K562 (cell line): ENCODE data around the gene STK4. TPM values are rescaled to one million over a fixed set of nuclear protein-coding genes. Genes with fewer than 3 reads are reported as not detected.
A peak's percentile ranks its signal among the peaks of the same experiment; 100 is the strongest.

ENCODE experiments used
- ATAC-seq: fragments of 200-7000 bp; cut with Tn5 transposase; 3 replicates; pipeline ENCODE4 v1.9.1; 2020; ENCODE audit warnings: moderate library complexity
- BruUV-seq: library from RNA; stranded (reverse); fragments of 400-500 nt; replicated peaks from 2 replicates; lab custom pipeline; 2021; lab: Mats Ljungman, UMichigan
- CTCF ChIA-PET: fragments of 300-600 bp; formaldehyde crosslinking; extraction: SDS; loops from one replicate; lab custom pipeline; 2021; ENCODE audit warnings: low intra/inter-chr PET ratio; lab: Yijun Ruan, JAX
- POLR2A ChIA-PET: fragments of 300-600, 350-650 bp; sonication (Branson Sonifier 250); formaldehyde crosslinking; extraction: SDS; loops from one replicate; lab custom pipeline; 2021; ENCODE audit warnings: antibody characterized with exemption, inconsistent platforms; lab: Yijun Ruan, JAX
- DNase-seq, 4 experiments: peaks; one replicate each; pipeline versions ENCODE4 v3.0.0 to v3.0.0-alpha.2; 2011 to 2018; ENCODE audit warnings: low spot score in 3 of 4, mixed read lengths in 3 of 4; ENCODE audit errors: extremely low read depth in 1 of 4
- FAIRE-seq: peaks from 2 replicates; lab custom pipeline; 2011; peaks lifted over from hg19 to GRCh38; lab: Jason Lieb, UNC
- H2AFZ ChIP-seq: 2 replicates; pipeline ENCODE4 v1.6.0; 2011; ENCODE audit warnings: low read depth, low read length, control low read depth, inconsistent platforms
- H3K27ac ChIP-seq: fragments of 200-600 bp; 3 replicates; pipeline ENCODE4 v1.8.0; 2011; ENCODE audit warnings: low read depth, mild to moderate bottlenecking, control low read depth, inconsistent platforms, low read length, moderate library complexity, mixed read lengths; ENCODE audit errors: extremely low read depth
- H3K27me3 ChIP-seq, 2 experiments: fragments of 300-600 bp in 1 of 2; 2 replicates in 1 of 2; 3 replicates in 1 of 2; pipeline versions ENCODE4 v1.6.0 to v1.8.0; 2011; ENCODE audit warnings: inconsistent platforms in 2 of 2, low read length in 2 of 2, mild to moderate bottlenecking in 1 of 2, mixed read lengths in 1 of 2, moderate library complexity in 1 of 2; ENCODE audit not compliant: control insufficient read depth in 2 of 2, insufficient read depth in 2 of 2
- H3K36me3 ChIP-seq: fragments of 300-600 bp; 3 replicates; pipeline ENCODE4 v1.8.0; 2011; ENCODE audit warnings: mild to moderate bottlenecking, low read length, inconsistent platforms; ENCODE audit not compliant: control insufficient read depth, insufficient read depth
- H3K4me1 ChIP-seq, 2 experiments: fragments of 200-600 bp in 1 of 2; replicated peaks in 1 of 2; 2 replicates in 1 of 2; 3 replicates in 1 of 2; pipeline versions ENCODE4 v1.5.1 to v1.8.0; 2011; ENCODE audit warnings: inconsistent platforms in 2 of 2, low read length in 2 of 2, mild to moderate bottlenecking in 1 of 2, mixed read lengths in 1 of 2, moderate library complexity in 1 of 2; ENCODE audit not compliant: control insufficient read depth in 2 of 2, insufficient read depth in 2 of 2
- H3K4me2 ChIP-seq: 2 replicates; pipeline ENCODE4 v1.6.1; 2011; ENCODE audit warnings: low read length, control low read depth, inconsistent platforms, mixed read lengths; ENCODE audit not compliant: insufficient read depth
- H3K4me3 ChIP-seq: fragments of 200-600 bp; sonication (generic), shearing (Covaris generic); 2 replicates; pipeline ENCODE4 v1.5.1; 2016; ENCODE audit warnings: control low read depth, inconsistent platforms
- H3K79me2 ChIP-seq: fragments of 200-600 bp; 3 replicates; pipeline ENCODE4 v1.8.0; 2011; ENCODE audit warnings: low read length, inconsistent platforms; ENCODE audit not compliant: control insufficient read depth, insufficient read depth
- H3K9ac ChIP-seq, 2 experiments: 2 replicates each; pipeline versions ENCODE4 v1.6.0 to v1.6.1; 2011; ENCODE audit warnings: low read depth in 2 of 2, low read length in 2 of 2, control low read depth in 1 of 2, inconsistent platforms in 1 of 2, mild to moderate bottlenecking in 1 of 2, mixed read lengths in 1 of 2; ENCODE audit not compliant: insufficient read depth in 1 of 2
- H3K9me1 ChIP-seq: one replicate; pipeline ENCODE4 v1.6.0; 2011; ENCODE audit warnings: inconsistent platforms, mild to moderate bottlenecking, low read length, moderate library complexity; ENCODE audit not compliant: control insufficient read depth, insufficient read depth
- H3K9me3 ChIP-seq: replicated peaks from 2 replicates; pipeline ENCODE4 v1.5.1; 2011; ENCODE audit warnings: low read depth, low read length, inconsistent platforms; ENCODE audit not compliant: control insufficient read depth, insufficient read depth
- H4K20me1 ChIP-seq: replicated peaks from 2 replicates; pipeline ENCODE4 v1.6.1; 2011; ENCODE audit warnings: low read length, inconsistent platforms, mixed read lengths; ENCODE audit not compliant: control insufficient read depth, insufficient read depth
- HCFC1 ChIP-seq: IDR thresholded peaks from 2 replicates; pipeline ENCODE4 v1.6.1; 2012; ENCODE audit warnings: low read depth, low read length, improper control_type of control experiment
- KDM2B ChIP-seq: fragments of 250-450 bp; sonication (Bioruptor Pico); IDR thresholded peaks from 2 replicates; pipeline ENCODE4 v1.8.0; 2021; ENCODE audit warnings: mild to moderate bottlenecking, moderate library complexity
- MITF ChIP-seq: IDR thresholded peaks from 2 replicates; pipeline ENCODE4 v1.6.1; 2014; ENCODE audit warnings: antibody characterized with exemption
- ZNF146 ChIP-seq: IDR thresholded peaks from one replicate; pipeline ENCODE4 v1.6.1; 2018; ENCODE audit warnings: missing compliant biosample characterization; ENCODE audit not compliant: unreplicated experiment
- ZNF24 ChIP-seq: fragments of 450-650 bp; IDR thresholded peaks from 2 replicates; pipeline ENCODE4 v1.6.1; 2016
- WGBS: fragments of 100-300 bp; shearing (Covaris generic); methylation state at CpG from one replicate; pipeline ENCODE4 v1.1.6; 2016; ENCODE audit warnings: low coverage, mixed read lengths; ENCODE audit not compliant: insufficient coverage; ENCODE audit errors: missing lambda C conversion rate; 5-methylcytosine and 5-hydroxymethylcytosine counted together
- in situ Hi-C: fragments of 300-500 bp; cut with MboI; formaldehyde crosslinking; loops from 4 replicates; pipeline ENCODE4 v1.15.0; 2018; ENCODE audit warnings: inconsistent platforms, mixed read lengths
- intact Hi-C: fragments of 100-400 bp; cut with micrococcal nuclease; formaldehyde crosslinking; loops from 2 replicates; pipeline ENCODE4 v1.14.2; 2022
- polyA plus RNA-seq, 8 experiments: library from polyadenylated mRNA; depleted of rRNA in 4 of 8; stranded (reverse) in 5 of 8; unstranded in 3 of 8; fragments of >200 nt; fragmentation: Nextera tagmentation in 2 of 8; fragmentation: Illumina TruSeq in 1 of 8; extraction: Ambion mirVana in 2 of 8; extraction: Trizol in 1 of 8; gene quantifications; 2 replicates each; pipeline versions ENCODE4 v1.2.1 to v1.2.3, GENCODE V29; 2011 to 2014; ENCODE audit warnings: inconsistent platforms in 1 of 8, missing spikeins in 1 of 8
- total RNA-seq, 7 experiments: library from RNA; depleted of rRNA in 6 of 7; stranded (reverse); fragments of >200 nt in 6 of 7; fragmentation: Illumina TruSeq in 2 of 7; extraction: Trizol in 2 of 7; gene quantifications; 2 replicates each; pipeline versions ENCODE4 v1.2.1 to v1.2.3, GENCODE V29; 2011 to 2021; ENCODE audit warnings: low replicate concordance in 1 of 7

The STK4 gene
- total and polyA plus RNA-seq, 9 of the 15 experiments (the other 6 are each of a cell fraction or from before 2014, with no cell fraction given), result 11.9 to 30.6 (median 22.2) TPM

- intact Hi-C loops, result no loop called here
- H3K4me3 ChIP-seq, result no peak overlapping the region
- H2AFZ ChIP-seq, result no peak overlapping the region
- no peak overlapping the region for H3K9ac ChIP-seq
- POLR2A ChIA-PET, result no interaction called here
- no peak overlapping the region for H3K27ac ChIP-seq
- H3K79me2 ChIP-seq, result peaks cover 24% of the 10 kb centered on the region
- no peak for FAIRE-seq
- WGBS, result 90% methylated on average over 1 of the region's 1 CpG
- no TSS peak for BruUV-seq
- H3K36me3 ChIP-seq, result peaks cover 49% of the 10 kb centered on the region
- no peaks in the 10 kb centered on the region for H3K9me1 ChIP-seq
- in situ Hi-C loops, result no loop called here
- CTCF ChIA-PET, result no interaction called here
- H3K27me3 ChIP-seq, result no peaks in the 10 kb centered on the region
- TF ChIP-seq KDM2B (CRISPR knock-in tag), result no peak
- TF ChIP-seq ZNF146 (CRISPR knock-in tag), result peak; percentile 42
- TF ChIP-seq HCFC1, result no peak
- peak; percentile 31; the same call in 1 of the 2 replicates for TF ChIP-seq ZNF24
- no peak for TF ChIP-seq MITF
- H3K4me1 ChIP-seq, result peaks cover 0 to 8% of the 10 kb centered on the region in 2 experiments; a peak in 4 of 5 replicates
- no peak overlapping the region for H3K4me2 ChIP-seq
- no peaks in the 10 kb centered on the region for H3K9me3 ChIP-seq
- no peaks in the 10 kb centered on the region for H4K20me1 ChIP-seq
- DNase-seq, result no peak
- ATAC-seq, result no peak
Measured at GRCh38 chr20:44988631-44989171, 22.4 kb downstream of the STK4 start.
